HuH-7 (cell line): ENCODE results near the gene ARL16.

Source experiments
- DNase-seq: peaks from one replicate; pipeline ENCODE4 v3.0.0; 2011; ENCODE audit warnings: low spot score

ARL16 gene

DNA sequence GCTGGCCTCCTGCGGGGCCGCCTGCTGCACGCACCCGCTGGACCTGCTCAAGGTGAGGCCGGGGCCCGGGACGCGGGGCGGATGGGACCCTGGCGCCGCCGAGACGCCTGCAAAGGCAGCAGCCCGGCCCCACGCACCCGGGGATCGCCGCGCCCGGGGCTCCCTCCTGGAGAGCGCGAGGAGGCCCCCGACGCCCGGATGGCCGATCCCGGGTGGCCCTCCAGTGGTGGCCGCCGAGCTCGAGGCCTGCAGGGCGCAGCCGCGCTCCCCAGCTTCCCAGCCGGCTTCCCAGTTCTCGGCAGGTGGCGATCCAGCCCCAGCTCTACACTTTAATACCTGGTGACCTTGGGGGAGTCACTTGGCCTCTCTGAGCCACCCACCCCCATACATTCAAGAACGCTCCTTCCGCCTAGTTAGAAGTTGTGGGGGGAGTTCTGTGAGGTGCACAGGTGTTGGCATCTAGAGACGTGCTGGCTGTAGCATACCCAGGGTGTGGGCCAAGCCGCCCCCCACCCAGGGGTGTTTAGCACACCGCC lies 28.9 kb upstream of the ARL16 start:
- peak; percentile 68 for DNase-seq

DNA sequence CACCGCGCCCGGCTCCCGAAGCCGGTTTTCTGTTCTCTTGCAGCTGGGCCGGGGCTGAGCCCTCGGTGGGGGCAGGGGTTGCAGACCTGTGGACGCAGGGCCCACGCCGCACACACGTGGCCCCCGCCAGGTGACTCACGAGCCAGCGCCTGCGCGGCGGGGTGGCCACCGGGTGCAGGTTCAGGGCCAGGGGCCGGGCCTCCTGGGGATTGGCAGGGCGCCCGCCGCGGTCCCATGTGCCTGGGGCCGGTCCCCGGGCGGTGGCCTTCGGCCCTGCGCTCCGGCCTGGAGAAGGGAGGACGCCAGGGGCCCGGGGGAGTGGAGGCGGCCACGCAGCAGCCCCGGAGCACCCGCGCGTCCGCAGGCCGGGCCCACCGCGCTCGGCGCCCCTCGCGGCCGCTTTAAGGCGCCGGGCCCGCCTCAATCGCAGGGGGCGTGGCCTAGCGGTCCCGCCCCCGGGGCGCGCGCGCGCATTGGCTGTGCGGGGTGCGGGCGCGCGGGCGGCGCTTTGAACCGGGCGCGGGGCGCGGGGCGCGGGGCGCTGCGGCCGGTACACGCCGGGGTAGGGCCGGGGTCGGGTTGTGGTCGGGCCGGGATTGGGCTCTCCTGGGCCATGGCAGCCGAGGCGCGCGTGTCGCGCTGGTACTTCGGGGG lies 28.3 kb upstream of the ARL16 start, which contains the start of gene SLC25A10:
SLC25A10 (plus strand) TSS at position 471 of the 654 bp plus-strand sequence; CDS start at position 614, 143 bp downstream.
- DNase-seq, result peak; percentile 91

DNA sequence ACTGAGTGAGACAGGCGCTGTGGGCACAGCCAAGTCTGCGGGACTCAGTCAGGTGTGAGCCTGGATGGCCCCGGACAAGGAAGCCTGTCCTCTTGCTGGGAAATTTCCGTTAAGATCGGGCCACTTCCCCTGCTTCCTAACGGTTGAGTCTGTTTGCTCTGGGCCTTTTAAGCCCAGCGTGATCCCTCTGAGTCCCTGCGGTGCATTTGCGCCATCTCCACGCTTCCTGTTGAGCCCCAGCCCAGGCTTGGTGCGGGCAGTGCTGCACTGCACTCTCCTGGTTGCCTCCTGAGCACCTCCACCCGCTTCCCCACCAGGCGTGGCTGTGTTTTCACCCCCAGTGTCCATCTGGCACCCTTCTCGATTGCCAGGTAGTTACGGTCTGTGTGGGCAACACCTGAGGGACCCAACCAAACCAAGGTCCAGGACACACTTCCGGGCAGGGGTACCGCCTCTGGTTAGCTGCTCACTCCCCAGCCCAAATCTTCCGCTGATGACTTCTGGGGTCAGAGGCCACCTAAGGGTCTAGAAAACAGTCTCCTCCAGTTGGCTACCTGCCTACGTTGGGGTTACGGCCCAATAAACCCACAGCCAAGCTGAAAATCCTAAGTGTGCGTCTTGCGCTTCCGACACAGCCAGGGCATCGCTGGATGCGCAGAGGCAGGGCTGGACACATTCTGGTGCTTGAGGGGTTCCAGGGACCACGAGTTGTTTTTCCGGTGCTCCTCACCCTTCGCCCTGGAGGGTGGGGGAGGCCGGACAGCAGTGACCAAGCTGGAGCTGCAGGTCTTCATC lies 27.1 kb upstream of the ARL16 start:
- DNase-seq, result no peak

DNA sequence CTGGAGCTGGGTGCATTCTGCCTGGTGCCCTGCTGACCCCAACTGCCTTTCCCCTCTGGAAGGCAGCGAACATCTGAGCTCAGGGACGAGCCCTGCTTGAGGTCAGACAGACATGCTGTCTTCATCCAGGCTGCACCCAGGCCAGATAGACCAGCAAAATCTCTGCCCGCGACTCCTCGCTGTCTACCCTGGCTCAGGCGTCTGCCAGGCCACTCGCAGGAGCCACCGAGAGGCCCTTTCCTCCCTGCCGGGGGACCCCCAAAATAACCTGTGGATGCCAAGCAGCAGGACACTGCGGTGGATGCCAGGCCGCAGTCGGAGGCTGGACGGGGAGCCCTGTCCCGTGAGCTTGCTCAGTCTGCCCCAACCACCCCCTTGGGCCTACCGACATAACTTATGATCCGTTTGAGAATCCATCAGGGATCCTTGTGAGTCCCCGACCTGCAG lies 25.2 kb upstream of the ARL16 start:
- DNase-seq, result no peak

DNA sequence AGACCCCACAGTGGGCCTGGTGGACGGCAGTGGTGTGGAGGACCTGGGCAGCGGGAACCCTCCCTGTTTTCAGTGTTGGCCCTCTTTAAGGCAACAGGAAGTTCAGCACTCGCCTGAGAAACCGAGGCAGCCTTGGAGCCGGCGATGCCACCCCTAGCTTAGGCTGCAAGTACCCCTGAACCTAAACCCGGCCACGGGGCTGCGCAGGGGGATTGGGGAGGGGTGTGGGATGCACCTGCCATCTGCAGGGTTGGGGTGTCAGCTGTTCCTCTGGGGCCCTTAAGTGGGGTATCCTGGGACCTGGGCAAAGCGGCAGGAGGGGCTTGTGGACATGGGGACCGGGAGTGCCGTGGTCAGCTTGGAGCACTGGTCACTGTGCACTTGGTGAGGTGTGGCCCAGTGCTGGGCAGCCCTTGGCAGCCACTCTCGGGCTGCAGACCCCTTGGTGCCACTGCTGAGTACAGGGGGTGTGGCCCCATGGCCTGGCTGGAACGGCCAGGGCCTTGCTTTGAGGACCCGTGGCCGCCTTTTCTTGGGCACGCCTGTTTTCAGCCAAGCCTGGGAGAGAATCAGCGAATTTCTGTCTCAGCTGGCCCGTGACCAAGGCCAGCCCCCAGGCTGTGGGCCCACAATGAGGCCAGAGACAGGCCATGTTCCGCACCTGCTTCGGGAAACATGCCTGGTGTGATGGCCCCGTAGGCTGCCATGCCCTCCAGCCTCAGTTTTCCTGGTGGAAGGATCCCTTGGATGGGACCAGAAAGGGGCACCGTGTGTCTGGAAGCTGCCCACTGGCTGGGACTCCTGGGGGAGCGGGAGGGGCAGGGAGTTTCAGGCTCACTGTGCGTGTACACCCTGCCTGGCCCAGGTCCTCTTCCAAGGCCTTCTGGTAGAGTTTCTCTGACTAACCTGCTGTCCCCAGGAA lies 24.4 kb upstream of the ARL16 start:
- DNase-seq, result no peak

DNA sequence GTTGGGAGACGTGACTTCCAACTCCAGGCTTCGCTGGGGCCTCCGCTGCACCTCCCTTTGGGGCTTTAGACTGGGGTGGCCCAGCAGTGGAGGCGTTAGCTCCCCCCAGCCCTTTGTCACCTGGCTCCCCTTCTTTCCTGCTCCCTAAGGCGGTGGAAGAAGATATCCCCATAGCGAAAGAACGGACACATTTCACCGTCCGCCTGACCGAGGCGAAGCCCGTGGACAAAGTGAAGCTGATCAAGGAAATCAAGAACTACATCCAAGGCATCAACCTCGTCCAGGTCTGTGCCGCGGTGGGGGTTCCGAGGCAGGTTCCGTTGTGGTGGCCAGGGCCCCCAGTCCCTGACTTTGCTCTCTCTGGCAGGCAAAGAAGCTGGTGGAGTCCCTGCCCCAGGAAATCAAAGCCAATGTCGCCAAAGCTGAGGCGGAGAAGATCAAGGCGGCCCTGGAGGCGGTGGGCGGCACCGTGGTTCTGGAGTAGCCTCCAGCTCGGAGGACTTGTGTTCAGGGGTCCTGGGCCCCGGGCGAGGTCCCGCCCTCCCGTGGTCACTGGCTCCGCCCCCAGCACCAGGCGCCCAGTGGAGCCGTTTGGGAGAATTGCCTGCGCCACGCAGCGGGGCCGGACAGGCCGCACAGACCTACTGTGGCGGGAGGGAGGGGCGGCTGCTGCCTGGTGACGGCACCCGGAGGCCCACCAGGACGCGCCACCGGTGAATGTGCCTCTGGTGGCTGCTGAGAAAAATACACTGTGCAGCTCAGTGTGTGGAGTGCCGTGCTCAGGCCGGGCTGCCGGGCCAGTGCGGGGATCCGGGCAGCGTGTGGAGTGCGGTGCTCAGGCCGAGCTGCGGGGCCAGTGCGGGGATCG lies 23.4 kb upstream of the ARL16 start:
- DNase-seq, result no peak

DNA sequence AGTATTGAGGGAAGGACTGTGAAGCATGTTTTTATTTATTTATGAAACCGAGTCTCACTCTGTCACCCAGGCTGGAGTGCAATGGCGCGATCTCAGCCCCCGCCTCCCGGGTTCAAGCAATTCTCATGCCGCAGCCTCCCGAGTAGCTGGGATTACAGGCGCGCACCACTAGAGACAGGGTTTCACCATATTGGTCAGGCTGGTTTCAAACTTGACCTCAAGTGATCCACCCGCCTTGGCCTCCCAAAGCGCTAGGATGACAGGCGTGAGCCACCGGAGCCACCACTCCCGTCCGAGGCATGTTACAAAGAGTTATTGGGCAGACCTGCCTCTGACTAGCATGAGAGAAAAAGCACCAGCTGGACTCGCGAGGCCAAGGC lies 22.6 kb upstream of the ARL16 start:
- DNase-seq, result no peak

DNA sequence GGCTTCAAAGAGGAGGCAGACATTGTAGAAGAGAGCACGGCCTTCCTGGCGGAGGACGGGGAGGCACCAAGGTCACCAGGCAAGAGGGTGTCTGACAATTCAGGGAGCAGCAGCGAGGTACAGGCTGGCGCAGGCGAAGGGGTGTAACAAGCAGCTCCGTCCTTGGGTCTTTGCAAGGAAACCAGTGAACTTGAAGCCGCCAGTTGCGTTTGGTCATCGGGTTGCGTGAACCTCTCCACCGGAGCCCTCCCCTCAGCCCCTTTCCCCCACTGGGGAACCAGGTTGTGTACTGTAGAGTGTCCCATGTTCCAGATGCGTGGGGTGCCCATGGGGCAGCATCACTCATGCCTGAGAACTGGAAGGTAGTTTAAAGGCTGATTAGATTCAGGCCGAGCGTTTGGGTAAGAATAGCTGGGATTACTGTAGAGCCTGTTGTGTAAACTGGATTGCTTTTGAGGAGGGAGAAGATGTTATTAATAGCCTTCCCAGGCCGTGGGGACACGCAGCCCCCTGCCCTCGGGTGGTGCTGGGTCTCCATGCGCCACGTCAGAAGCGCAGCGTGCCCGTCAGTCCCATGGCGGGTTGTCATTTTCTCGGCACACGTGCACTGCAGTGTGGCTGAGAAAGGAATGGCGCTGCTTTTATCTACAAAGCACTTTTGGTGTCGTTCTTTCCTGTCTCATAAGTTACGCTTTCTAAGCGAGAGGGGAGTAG lies 22.1 kb upstream of the ARL16 start:
- DNase-seq, result no peak

DNA sequence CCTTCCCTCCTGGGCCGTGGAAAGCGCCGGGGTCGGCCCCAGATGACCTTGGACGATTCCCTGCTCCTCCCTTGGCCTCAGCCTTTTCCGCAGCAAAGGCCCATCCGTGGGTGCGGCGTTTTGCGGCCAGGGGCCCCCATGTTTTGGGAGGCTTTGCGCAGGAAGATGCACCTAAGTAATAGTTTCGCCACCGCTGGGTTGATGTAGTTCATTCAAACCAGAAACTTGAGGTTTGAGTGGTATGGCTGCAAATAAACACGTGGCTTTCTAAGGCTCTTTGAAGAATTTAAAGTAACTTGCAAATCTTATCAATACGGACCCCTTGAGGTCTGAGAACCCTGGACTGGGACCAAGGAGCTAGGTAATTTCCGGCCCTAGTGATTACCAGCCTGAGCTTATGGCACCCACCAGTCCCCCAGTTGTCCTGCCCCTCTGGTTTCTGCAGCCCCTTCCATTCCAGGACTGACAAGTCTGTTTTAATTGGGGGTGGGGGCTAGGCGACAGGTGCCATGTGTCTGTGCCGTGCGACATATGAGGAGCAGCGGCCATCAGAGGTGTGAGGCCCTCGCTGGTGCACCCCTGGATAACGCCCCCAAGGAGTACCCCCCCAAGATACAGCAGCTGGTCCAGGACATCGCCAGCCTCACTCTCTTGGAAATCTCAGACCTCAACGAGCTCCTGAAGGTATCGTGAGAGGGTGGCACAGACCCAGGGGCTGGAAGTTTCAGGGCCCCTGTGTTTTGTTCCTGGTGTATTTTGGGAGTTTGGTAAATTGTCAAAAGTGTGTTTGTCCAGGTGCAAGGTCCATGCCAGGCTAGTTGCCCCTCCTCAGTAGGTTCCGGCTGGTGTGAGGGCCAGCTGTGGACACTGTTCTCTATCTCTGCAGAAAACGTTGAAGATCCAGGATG lies 20.4 kb upstream of the ARL16 start:
- no peak for DNase-seq

DNA sequence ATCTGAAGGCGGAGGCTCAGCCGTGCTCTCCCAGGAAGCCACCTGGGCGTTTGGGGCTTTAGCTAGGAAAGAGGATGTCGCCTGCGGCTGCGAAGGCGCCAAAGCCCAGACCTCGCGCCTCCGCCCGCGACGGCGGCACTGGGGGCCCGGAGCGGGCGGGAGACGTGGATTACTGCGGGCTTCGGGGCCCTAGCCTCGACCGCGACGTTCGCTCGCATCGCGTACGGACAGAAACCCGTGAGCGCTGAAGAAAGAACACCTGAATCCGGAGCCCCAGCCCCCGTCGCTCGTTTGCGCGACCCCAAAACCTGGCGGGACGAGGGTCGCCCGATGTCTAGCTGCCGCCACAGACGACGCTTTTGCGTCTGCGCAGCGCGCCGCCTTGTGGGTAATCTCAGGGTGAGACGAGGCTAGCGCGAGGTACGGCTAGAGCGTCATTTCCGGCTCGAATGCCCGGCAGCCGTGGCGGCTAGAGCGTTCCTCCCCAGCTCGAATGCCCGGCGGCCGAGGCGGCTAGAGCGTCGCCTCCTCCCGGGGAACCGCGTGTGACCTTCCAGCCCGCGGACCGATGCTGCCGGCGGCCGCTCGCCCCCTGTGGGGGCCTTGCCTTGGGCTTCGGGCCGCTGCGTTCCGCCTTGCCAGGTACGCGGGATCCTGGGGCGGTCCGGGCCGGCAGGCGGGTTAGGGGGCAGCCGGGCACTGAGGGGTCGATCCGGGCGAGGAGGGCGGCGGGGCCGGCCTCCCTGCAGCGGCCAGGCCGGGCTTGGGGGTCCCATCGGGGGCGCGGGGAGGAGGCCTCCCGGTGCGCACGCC lies 19.5 kb upstream of the ARL16 start, which contains the start of gene MRPL12:
MRPL12 (plus strand) TSS at position 434 of the 813 bp plus-strand sequence; CDS start at position 569, 135 bp downstream.
- DNase-seq, result peak; percentile 99

DNA sequence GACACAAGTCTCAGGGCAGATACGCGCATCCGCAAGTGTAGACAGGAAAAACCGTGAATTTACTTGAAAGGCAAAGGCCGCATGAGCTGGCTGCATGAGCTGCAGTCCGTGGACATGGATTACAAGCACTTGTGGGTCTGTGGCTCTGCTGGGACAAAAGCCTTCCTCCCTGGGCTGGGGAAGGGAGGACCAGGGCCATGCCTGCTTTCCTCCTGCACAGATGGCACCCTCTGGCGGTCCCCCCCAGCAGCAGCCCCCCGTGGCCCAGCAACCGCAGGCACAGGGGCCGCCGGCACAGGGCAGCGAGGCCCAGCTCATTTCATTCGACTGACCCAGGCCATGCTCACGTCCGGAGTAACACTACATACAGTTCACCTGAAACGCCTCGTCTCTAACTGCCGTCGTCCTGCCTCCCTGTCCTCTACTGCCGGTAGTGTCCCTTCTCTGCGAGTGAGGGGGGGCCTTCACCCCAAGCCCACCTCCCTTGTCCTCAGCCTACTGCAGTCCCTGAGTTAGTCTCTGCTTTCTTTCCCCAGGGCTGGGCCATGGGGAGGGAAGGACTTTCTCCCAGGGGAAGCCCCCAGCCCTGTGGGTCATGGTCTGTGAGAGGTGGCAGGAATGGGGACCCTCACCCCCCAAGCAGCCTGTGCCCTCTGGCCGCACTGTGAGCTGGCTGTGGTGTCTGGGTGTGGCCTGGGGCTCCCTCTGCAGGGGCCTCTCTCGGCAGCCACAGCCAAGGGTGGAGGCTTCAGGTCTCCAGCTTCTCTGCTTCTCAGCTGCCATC lies 17.9 kb upstream of the ARL16 start:
- DNase-seq, result peak; percentile 66

DNA sequence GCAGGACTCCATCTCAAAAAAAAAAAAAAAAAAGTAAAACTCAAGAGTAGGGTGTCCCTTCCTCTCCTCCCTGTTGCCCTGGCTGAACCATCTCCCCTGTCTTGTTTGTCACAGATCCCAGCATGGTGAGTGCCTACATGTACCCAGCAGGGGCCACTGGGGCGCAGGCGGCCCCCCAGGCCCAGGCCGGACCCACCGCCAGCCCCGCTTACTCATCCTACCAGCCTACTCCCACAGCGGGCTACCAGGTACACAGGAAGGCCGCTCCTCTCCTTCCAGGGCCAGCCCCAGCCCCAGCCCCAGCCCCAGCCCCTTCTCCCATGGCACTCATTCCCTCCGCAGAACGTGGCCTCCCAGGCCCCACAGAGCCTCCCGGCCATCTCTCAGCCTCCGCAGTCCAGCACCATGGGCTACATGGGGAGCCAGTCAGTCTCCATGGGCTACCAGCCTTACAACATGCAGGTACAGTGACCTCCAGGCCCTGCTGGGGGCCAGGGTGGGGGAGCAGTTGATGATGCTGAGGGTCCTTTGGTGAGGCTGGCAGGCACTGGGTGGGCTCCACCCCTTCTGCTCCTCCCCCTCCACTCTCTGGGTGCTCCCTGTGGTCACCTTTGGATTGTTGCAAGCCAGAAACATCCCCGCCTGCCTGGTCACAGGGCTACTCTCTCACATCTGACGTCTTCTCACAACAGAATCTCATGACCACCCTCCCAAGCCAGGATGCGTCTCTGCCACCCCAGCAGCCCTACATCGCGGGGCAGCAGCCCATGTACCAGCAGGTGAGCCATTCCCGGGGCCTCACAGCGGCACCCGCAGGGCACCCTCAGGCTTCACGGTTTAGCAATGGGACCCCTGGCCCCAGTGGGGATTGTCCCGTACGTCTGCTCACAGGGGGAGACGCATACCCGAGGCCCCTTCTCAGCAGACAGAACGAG lies 17.0 kb upstream of the ARL16 start:
- no peak for DNase-seq

DNA sequence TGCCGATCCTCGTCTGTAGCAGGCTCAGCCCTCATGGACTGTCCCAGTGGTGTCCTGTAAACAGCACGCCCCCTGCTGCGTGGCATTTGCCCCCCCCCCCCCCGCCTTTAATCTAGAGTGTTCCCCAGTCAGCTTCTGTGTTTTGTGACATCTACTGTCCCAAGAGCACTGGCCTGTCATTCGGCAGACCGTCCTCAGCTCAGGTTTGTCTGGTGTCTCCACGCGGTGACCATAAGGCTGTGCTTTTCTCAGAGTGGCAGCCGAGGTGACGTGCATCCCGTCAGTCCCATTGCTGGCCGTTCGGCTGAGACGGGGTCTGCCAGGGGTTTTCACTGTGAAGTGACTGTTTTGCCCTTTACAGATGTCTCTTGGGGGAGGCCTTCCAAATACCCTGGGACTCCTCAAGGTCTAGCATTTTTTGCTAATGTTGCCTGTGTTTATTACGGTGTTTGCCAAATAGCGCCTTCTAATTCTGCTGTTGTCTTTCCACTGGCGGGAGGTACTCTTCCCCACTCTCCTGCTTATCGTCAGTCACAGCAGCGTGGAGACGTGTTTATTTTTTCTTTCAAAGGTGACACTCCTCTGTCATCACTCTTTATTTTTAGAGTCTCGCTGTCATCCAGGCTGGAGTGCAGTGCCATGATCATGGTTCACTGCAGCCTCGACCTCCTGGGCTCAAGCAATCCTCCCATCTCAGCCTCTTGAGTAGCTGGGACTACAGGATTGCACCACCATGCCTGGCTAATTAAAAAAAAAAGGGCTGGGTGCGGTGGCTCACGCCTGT lies 13.9 kb upstream of the ARL16 start:
- DNase-seq, result no peak

DNA sequence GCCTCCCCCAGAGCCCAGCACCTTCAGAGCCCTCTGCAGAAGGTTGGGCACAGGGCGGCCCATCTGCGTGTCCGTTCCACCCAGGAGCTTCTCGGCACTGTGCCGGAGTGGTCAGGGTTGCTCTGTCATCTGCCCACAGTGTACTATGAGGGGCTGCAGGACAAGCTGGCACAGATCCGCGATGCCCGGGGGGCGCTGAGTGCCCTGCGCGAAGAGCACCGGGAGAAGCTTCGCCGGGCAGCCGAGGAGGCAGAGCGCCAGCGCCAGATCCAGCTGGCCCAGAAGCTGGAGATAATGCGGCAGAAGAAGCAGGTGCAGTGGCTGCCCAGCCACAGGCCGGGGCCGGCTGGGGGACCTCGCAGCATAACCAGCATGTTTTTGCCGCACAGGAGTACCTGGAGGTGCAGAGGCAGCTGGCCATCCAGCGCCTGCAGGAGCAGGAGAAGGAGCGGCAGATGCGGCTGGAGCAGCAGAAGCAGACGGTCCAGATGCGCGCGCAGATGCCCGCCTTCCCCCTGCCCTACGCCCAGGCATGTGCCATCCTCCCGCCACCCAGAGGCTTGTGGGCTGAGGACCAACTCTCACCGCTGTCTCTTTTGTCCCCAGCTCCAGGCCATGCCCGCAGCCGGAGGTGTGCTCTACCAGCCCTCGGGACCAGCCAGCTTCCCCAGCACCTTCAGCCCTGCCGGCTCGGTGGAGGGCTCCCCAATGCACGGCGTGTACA lies 12.8 kb upstream of the ARL16 start:
- DNase-seq, result no peak

DNA sequence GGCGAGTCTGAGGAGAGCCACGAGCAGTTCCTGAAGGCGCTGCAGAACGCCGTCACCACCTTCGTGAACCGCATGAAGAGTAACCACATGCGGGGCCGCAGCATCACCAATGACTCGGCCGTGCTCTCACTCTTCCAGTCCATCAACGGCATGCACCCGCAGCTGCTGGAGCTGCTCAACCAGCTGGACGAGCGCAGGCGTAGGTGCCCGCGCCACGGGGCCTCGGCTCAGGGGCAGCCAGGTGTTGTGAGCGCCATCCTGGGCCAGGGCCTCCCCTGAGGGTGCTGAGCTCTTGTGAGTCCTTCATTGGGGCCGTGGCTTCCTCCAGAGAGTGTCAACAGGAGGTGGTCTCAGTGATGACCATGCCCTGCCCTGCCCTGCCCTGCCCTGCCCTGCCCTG lies 12.2 kb upstream of the ARL16 start:
- DNase-seq, result no peak
